Measurements from ENCODE around the gene MS4A3.

MS4A3 gene

GRCh38 chr11:60116996-60117790 is 60.7 kb downstream of the MS4A3 start:
- H3K36me3 ChIP-seq (ENCODE audit: control insufficient read depth in 5 of 5, insufficient read depth in 5 of 5, low read length in 5 of 5), result no peaks in the 10 kb centered on the region
- H3K9ac ChIP-seq (ENCODE audit: low read length in 5 of 5), result no peak overlapping the region
- H3K4me3 ChIP-seq (ENCODE audit: low read depth in 1 of 5, low read length in 5 of 5), result no peak overlapping the region
- no peaks in the 10 kb centered on the region for H3K4me1 ChIP-seq (ENCODE audit: control insufficient read depth in 5 of 5, insufficient read depth in 5 of 5, low read length in 5 of 5)
- H3K9me3 ChIP-seq (ENCODE audit: control insufficient read depth in 5 of 5, low read length in 5 of 5), result no peaks in the 10 kb centered on the region
- H3K27me3 ChIP-seq (ENCODE audit: control insufficient read depth in 5 of 5, insufficient read depth in 4 of 5, low read length in 5 of 5), result no peaks in the 10 kb centered on the region
- H3K27ac ChIP-seq (ENCODE audit: low read depth, low read length), result no peak overlapping the region

GRCh38 chr11:60118338-60118737 is 61.9 kb downstream of the MS4A3 start:
- Histone ChIP-seq H3K27ac (ENCODE audit: low read depth, low read length) (no peak overlapping the region), H3K4me1 (ENCODE audit: control insufficient read depth in 5 of 5, insufficient read depth in 5 of 5, low read length in 5 of 5) (no peaks in the 10 kb centered on the region), H3K36me3 (ENCODE audit: control insufficient read depth in 5 of 5, insufficient read depth in 5 of 5, low read length in 5 of 5) (no peaks in the 10 kb centered on the region), H3K9me3 (ENCODE audit: control insufficient read depth in 5 of 5, low read length in 5 of 5) (no peaks in the 10 kb centered on the region), H3K27me3 (ENCODE audit: control insufficient read depth in 5 of 5, insufficient read depth in 4 of 5, low read length in 5 of 5) (no peaks in the 10 kb centered on the region), H3K9ac (ENCODE audit: low read length in 5 of 5) (no peak overlapping the region), H3K4me3 (ENCODE audit: low read depth in 1 of 5, low read length in 5 of 5) (no peak overlapping the region)

- H3K9me3 ChIP-seq (ENCODE audit: control insufficient read depth in 5 of 5, low read length in 5 of 5), result no peaks in the 10 kb centered on the region
- no peaks in the 10 kb centered on the region for H3K36me3 ChIP-seq (ENCODE audit: control insufficient read depth in 5 of 5, insufficient read depth in 5 of 5, low read length in 5 of 5)
- H3K27me3 ChIP-seq (ENCODE audit: control insufficient read depth in 5 of 5, insufficient read depth in 4 of 5, low read length in 5 of 5), result no peaks in the 10 kb centered on the region
- H3K4me3 ChIP-seq (ENCODE audit: low read depth in 1 of 5, low read length in 5 of 5), result no peak overlapping the region
- H3K27ac ChIP-seq (ENCODE audit: low read depth, low read length), result no peak overlapping the region
- H3K4me1 ChIP-seq (ENCODE audit: control insufficient read depth in 5 of 5, insufficient read depth in 5 of 5, low read length in 5 of 5), result no peaks in the 10 kb centered on the region
- H3K9ac ChIP-seq (ENCODE audit: low read length in 5 of 5), result no peak overlapping the region
Measured at GRCh38 chr11:60119710-60120109, 63.2 kb downstream of the MS4A3 start.

Data from subcutaneous abdominal adipose tissue (tissue), 5 donors.